NT2/D1 (cell line): ENCODE data around the gene UBL3.

ENCODE experiments used
- DNase-seq: peaks from one replicate; pipeline ENCODE4 v3.0.0-alpha.2; 2011; ENCODE audit warnings: low read depth, low spot score
- H3K27me3 ChIP-seq: 2 replicates; pipeline ENCODE4 v1.6.0; 2011; ENCODE audit warnings: mild to moderate bottlenecking; ENCODE audit not compliant: insufficient read length, insufficient read depth
- H3K36me3 ChIP-seq: 2 replicates; pipeline ENCODE4 v1.6.1; 2011; ENCODE audit warnings: mild to moderate bottlenecking, low read length, mixed read lengths; ENCODE audit not compliant: insufficient read depth, insufficient read length
- H3K4me1 ChIP-seq: 2 replicates; pipeline ENCODE4 v1.5.1; 2011; ENCODE audit not compliant: insufficient read depth, insufficient read length
- H3K4me3 ChIP-seq: 2 replicates; pipeline ENCODE4 v1.5.1; 2011; ENCODE audit warnings: low read depth; ENCODE audit not compliant: insufficient read length
- H3K9ac ChIP-seq: 2 replicates; pipeline ENCODE4 v1.6.0; 2011; ENCODE audit warnings: low read depth; ENCODE audit not compliant: insufficient read length
- H3K9me3 ChIP-seq: 2 replicates; pipeline ENCODE4 v1.5.1; 2011; ENCODE audit warnings: mild to moderate bottlenecking, low read length; ENCODE audit not compliant: insufficient read depth
- SUZ12 ChIP-seq: IDR thresholded peaks from 2 replicates; pipeline ENCODE4 v1.6.1; 2011; ENCODE audit not compliant: insufficient read length, insufficient read depth; ENCODE audit errors: extremely low read depth
- YY1 ChIP-seq: IDR thresholded peaks from 2 replicates; pipeline ENCODE4 v1.6.1; 2011; ENCODE audit not compliant: insufficient read length, insufficient read depth
- ZNF274 ChIP-seq: IDR thresholded peaks from 2 replicates; pipeline ENCODE4 v1.6.1; 2011; ENCODE audit warnings: mild to moderate bottlenecking, low read depth, low read length

Gene UBL3

DNA sequence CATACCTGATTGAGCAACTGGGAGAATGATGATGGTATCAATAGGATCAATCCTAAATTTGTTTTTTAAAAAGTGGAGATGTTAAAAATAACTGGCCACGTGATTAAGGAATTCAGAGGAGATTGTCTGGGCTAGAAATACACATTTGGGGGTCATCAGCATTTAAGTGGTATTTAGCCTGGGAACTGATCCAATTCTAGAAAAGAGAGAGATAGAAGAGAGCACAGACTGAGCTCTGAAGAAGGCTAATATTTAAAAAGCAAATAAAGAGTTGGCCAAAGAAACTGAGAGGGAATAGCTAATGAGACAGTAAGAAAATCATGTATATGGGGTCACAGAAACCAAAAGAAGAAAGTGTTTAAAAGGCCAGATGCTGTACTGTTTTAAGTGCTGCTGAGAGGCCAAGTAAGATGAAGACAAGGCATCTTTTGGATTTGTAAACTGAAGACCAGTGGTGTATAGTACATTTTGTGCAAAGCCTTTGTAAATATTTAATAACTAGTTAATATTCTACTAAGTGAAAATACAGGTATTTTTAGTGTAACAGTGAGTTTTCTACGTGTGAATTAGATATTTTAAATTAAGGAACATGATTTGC, 40.2 kb downstream of the UBL3 start:
- Histone ChIP-seq H3K27me3 (no peaks in the 10 kb centered on the region), H3K4me3 (no peak overlapping the region), H3K4me1 (no peaks in the 10 kb centered on the region), H3K9me3 (no peaks in the 10 kb centered on the region), H3K9ac (no peak overlapping the region), H3K36me3 (no peaks in the 10 kb centered on the region)
- TF ChIP-seq ZNF274 (no peak), YY1 (no peak), SUZ12 (no peak)
- no peak for DNase-seq

DNA sequence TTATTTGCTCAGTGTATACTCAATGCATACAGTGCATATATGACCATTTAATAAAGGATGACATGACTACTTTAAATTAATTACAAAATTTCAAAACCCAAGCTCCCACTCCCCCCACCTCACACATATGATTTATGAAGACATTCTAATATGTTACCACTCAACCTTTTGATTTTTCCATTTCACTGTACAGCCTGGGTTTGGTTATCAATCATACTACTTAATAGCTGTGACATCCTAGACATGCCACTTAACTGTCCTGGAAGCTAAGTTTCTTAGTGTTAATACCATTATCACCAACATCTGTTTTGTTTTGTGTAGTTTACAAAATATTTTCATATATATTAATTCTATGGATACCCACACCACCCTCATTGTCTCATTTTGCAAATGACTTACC, 42.2 kb downstream of the UBL3 start:
- Histone ChIP-seq H3K4me3 (no peak overlapping the region), H3K36me3 (no peaks in the 10 kb centered on the region), H3K4me1 (no peaks in the 10 kb centered on the region), H3K9ac (no peak overlapping the region), H3K27me3 (no peaks in the 10 kb centered on the region), H3K9me3 (no peaks in the 10 kb centered on the region)
- no peak for DNase-seq
- TF ChIP-seq ZNF274 (no peak), YY1 (no peak), SUZ12 (no peak)

DNA sequence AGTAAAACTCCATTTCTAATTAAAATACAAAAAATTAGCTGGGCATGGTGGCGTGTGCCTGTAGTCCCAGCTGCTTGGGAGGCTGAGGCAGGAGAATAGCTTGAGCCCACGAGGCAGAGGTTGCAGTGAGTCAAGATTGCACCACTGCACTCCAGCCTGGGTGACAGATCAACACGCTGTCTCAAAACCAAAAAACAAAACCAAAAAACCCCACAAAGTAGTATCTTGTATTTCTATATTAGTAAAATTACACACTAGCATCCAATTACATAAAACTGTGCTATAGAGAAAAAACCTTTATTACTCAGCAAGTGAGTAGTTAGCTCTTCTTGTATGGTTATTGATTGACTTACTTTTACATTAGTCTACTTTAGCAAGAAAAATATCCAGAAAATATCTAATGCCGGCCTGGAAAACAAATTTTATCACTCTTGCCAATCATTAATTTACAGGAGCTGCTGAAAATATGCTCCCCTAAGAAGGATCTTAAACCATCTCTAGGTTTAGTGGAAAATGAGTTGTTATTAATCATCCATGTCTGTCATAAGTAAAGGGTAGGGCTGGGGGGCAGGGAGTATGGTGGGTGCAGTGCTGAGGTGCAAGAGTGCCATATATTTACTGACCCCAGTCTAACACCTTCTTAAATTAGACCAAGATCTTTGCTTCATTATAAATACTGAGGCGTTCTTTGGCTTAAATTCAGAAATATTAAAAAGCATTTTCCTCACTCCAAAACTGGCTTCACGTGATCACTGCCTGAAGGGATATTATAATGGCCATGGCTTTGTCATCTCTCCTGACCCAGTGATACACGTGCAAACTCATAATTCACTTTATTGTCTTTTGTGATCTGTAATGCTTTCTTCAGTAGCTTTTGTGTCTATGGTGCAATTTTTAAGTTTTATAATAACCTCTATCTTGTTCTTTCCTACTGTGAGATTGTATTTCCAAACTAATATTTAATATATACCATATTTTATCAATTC, 44.1 kb downstream of the UBL3 start:
- no peaks in the 10 kb centered on the region for H3K27me3 ChIP-seq
- peaks cover 5% of the 10 kb centered on the region for H3K4me1 ChIP-seq
- H3K9me3 ChIP-seq, result no peaks in the 10 kb centered on the region
- no peaks in the 10 kb centered on the region for H3K36me3 ChIP-seq
- no peak overlapping the region for H3K4me3 ChIP-seq
- TF ChIP-seq ZNF274 (no peak), YY1 (no peak), SUZ12 (no peak)
- no peak for DNase-seq
- no peak overlapping the region for H3K9ac ChIP-seq

DNA sequence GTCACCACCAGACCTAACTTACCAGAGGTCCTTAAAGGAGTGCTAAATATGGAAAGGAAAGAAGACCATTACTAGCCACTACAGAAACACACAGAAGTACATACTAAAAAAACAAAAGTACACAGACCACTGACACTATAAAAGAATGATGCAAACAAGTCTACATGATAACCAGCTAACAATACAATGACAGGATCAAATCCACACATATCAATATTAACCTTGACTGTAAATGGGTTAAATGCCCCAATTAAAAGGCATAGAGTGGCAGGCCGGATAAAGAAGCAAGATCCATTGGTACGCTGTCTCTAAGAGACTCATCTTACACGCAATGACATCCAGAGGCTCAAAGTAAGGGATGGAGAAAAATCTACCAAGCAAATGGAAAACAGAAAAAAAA, 47.2 kb downstream of the UBL3 start:
- Histone ChIP-seq H3K4me3 (no peak overlapping the region), H3K9me3 (no peaks in the 10 kb centered on the region), H3K4me1 (peaks cover 5% of the 10 kb centered on the region), H3K36me3 (no peaks in the 10 kb centered on the region), H3K27me3 (no peaks in the 10 kb centered on the region), H3K9ac (no peak overlapping the region)
- TF ChIP-seq SUZ12 (no peak), ZNF274 (no peak), YY1 (no peak)
- DNase-seq, result no peak

DNA sequence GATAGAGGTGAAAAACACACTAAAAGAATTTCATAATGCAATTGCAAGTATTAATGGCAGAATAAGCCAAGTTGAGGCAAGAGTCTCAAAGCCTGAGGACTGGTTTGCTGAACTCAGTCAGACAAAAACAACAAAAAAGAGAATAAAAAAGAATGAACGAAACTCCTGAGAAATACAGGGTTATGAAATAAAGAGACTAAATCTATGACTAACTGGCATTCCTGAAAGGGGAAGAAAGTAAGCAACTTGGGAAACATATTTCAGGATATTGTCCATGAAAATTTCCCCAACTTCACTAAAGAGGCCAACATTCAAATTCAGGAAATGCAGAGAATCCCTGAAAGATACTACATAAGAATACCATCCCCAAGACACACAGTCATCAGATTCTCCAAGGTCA, 47.8 kb downstream of the UBL3 start:
- H3K9ac ChIP-seq, result no peak overlapping the region
- H3K27me3 ChIP-seq, result no peaks in the 10 kb centered on the region
- TF ChIP-seq YY1, result no peak
- H3K4me3 ChIP-seq, result no peak overlapping the region
- DNase-seq, result no peak
- peaks cover 5% of the 10 kb centered on the region for H3K4me1 ChIP-seq
- no peaks in the 10 kb centered on the region for H3K36me3 ChIP-seq
- no peaks in the 10 kb centered on the region for H3K9me3 ChIP-seq

- Histone ChIP-seq H3K9me3 (no peaks in the 10 kb centered on the region), H3K4me1 (peaks cover 5% of the 10 kb centered on the region), H3K27me3 (no peaks in the 10 kb centered on the region), H3K9ac (no peak overlapping the region), H3K36me3 (no peaks in the 10 kb centered on the region), H3K4me3 (no peak overlapping the region)
- no peak for DNase-seq
- TF ChIP-seq SUZ12 (no peak), YY1 (no peak), ZNF274 (no peak)
Observed at GRCh38 chr13:29801737-29802305, 48.6 kb downstream of the UBL3 start.

- TF ChIP-seq ZNF274, result no peak
- no peak for TF ChIP-seq SUZ12
- no peak for TF ChIP-seq YY1
- H3K9ac ChIP-seq, result no peak overlapping the region
- H3K4me3 ChIP-seq, result no peak overlapping the region
- no peaks in the 10 kb centered on the region for H3K36me3 ChIP-seq
- H3K9me3 ChIP-seq, result no peaks in the 10 kb centered on the region
- no peak for DNase-seq
- H3K27me3 ChIP-seq, result no peaks in the 10 kb centered on the region
- peaks cover 5% of the 10 kb centered on the region for H3K4me1 ChIP-seq
Observed at GRCh38 chr13:29801102-29801501, 49.3 kb downstream of the UBL3 start.
